ENCODE data around the gene RNF130. TPM values are rescaled to one million over a fixed set of nuclear protein-coding genes. Genes with fewer than 3 reads are reported as not detected.

RNF130 gene
- total and polyA plus RNA-seq, 2 of the 13 experiments (the other 11 are each of a cell fraction or from before 2014, with no cell fraction given) = 28.2 to 28.3 TPM

- TF ChIP-seq, protein P1, sequence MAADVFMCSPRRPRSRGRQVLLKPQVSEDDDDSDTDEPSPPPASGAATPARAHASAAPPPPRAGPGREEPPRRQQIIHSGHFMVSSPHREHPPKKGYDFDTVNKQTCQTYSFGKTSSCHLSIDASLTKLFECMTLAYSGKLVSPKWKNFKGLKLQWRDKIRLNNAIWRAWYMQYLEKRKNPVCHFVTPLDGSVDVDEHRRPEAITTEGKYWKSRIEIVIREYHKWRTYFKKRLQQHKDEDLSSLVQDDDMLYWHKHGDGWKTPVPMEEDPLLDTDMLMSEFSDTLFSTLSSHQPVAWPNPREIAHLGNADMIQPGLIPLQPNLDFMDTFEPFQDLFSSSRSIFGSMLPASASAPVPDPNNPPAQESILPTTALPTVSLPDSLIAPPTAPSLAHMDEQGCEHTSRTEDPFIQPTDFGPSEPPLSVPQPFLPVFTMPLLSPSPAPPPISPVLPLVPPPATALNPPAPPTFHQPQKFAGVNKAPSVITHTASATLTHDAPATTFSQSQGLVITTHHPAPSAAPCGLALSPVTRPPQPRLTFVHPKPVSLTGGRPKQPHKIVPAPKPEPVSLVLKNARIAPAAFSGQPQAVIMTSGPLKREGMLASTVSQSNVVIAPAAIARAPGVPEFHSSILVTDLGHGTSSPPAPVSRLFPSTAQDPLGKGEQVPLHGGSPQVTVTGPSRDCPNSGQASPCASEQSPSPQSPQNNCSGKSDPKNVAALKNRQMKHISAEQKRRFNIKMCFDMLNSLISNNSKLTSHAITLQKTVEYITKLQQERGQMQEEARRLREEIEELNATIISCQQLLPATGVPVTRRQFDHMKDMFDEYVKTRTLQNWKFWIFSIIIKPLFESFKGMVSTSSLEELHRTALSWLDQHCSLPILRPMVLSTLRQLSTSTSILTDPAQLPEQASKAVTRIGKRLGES (CRISPR knock-in tag; IDR thresholded peaks at IDR 0.05; ENCODE audit: borderline replicate concordance) = peak; percentile 95
- peak; percentile 84; the same call in 1 of the 2 replicates for TF ChIP-seq KMT2B (CRISPR knock-in tag; IDR thresholded peaks at IDR 0.05)
- no peak for TF ChIP-seq SNRNP70 (IDR thresholded peaks at IDR 0.05; ENCODE audit: low read depth, low read length)
- TF ChIP-seq KDM3A (CRISPR knock-in tag; IDR thresholded peaks at IDR 0.05; ENCODE audit: low read depth) = no peak; the same call in none of the 2 replicates
- no peak for TF ChIP-seq HMG20A (CRISPR knock-in tag; IDR thresholded peaks at IDR 0.05; ENCODE audit: borderline replicate concordance)
- TF ChIP-seq HDAC1 (CRISPR knock-in tag; IDR thresholded peaks at IDR 0.05) = peak; percentile 74
- no peak for TF ChIP-seq STAG1 (CRISPR knock-in tag; IDR thresholded peaks at IDR 0.05)
- peak; percentile 77; the same call in 1 of the 2 replicates for TF ChIP-seq HOMEZ (CRISPR knock-in tag; IDR thresholded peaks at IDR 0.05; ENCODE audit: low read depth)
- TF ChIP-seq FOXC1 (CRISPR knock-in tag; IDR thresholded peaks at IDR 0.05; ENCODE audit: borderline replicate concordance) = peak; percentile 95
- TF ChIP-seq, protein P2, sequence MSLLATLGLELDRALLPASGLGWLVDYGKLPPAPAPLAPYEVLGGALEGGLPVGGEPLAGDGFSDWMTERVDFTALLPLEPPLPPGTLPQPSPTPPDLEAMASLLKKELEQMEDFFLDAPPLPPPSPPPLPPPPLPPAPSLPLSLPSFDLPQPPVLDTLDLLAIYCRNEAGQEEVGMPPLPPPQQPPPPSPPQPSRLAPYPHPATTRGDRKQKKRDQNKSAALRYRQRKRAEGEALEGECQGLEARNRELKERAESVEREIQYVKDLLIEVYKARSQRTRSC (CRISPR knock-in tag; IDR thresholded peaks at IDR 0.05; ENCODE audit: low read depth) = no peak
- no peak for TF ChIP-seq FOXK2 (IDR thresholded peaks at IDR 0.05)
- TF ChIP-seq ZNF703 (CRISPR knock-in tag; IDR thresholded peaks at IDR 0.05; ENCODE audit: borderline replicate concordance) = no peak
- peak; percentile 93; the same call in 1 of the 2 replicates for TF ChIP-seq EEA1 (CRISPR knock-in tag; IDR thresholded peaks at IDR 0.05; ENCODE audit: borderline replicate concordance)
- no peak; the same call in 1 of the 2 replicates for TF ChIP-seq THRA (CRISPR knock-in tag; IDR thresholded peaks at IDR 0.05; ENCODE audit: borderline replicate concordance)
- peak; percentile 89; the same call in 1 of the 2 replicates for TF ChIP-seq ZNF550 (CRISPR knock-in tag; IDR thresholded peaks at IDR 0.05; ENCODE audit: borderline replicate concordance)
- TF ChIP-seq IRX3 (CRISPR knock-in tag; IDR thresholded peaks at IDR 0.05; ENCODE audit: borderline replicate concordance, low read depth) = peak; percentile 99
- no peak for TF ChIP-seq FOXP1 (IDR thresholded peaks at IDR 0.05)
- TF ChIP-seq FOXP1 (CRISPR knock-in tag; IDR thresholded peaks at IDR 0.05) = no peak
- peak; percentile 91; the same call in 1 of the 2 replicates for TF ChIP-seq RFXAP (CRISPR knock-in tag; IDR thresholded peaks at IDR 0.05; ENCODE audit: borderline replicate concordance)
- peak; percentile 98 for TF ChIP-seq IKZF4 (CRISPR knock-in tag; IDR thresholded peaks at IDR 0.05; ENCODE audit: borderline replicate concordance, low read depth, not compliant biosample characterization)
- TF ChIP-seq, protein P3, sequence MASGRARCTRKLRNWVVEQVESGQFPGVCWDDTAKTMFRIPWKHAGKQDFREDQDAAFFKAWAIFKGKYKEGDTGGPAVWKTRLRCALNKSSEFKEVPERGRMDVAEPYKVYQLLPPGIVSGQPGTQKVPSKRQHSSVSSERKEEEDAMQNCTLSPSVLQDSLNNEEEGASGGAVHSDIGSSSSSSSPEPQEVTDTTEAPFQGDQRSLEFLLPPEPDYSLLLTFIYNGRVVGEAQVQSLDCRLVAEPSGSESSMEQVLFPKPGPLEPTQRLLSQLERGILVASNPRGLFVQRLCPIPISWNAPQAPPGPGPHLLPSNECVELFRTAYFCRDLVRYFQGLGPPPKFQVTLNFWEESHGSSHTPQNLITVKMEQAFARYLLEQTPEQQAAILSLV (CRISPR knock-in tag; IDR thresholded peaks at IDR 0.05; ENCODE audit: borderline replicate concordance) = peak; percentile 95
- 0 out of 2 replicates have a peak, but pooled peaks have one; percentile 89 for TF ChIP-seq WIZ (CRISPR knock-in tag; IDR thresholded peaks at IDR 0.05)
These were observed at the start of gene RNF130 (continued) for GRCh38 chr5:180071531-180072255.
